Effector CD4-positive, alpha-beta T cell (primary cell): ENCODE results near the gene HMGA1.
A peak's percentile ranks its signal among the peaks of the same experiment; 100 is the strongest.

Experiments used
- DNase-seq: peaks from one replicate; pipeline ENCODE4 v3.0.0-alpha.2; 2020

Gene HMGA1

DNA sequence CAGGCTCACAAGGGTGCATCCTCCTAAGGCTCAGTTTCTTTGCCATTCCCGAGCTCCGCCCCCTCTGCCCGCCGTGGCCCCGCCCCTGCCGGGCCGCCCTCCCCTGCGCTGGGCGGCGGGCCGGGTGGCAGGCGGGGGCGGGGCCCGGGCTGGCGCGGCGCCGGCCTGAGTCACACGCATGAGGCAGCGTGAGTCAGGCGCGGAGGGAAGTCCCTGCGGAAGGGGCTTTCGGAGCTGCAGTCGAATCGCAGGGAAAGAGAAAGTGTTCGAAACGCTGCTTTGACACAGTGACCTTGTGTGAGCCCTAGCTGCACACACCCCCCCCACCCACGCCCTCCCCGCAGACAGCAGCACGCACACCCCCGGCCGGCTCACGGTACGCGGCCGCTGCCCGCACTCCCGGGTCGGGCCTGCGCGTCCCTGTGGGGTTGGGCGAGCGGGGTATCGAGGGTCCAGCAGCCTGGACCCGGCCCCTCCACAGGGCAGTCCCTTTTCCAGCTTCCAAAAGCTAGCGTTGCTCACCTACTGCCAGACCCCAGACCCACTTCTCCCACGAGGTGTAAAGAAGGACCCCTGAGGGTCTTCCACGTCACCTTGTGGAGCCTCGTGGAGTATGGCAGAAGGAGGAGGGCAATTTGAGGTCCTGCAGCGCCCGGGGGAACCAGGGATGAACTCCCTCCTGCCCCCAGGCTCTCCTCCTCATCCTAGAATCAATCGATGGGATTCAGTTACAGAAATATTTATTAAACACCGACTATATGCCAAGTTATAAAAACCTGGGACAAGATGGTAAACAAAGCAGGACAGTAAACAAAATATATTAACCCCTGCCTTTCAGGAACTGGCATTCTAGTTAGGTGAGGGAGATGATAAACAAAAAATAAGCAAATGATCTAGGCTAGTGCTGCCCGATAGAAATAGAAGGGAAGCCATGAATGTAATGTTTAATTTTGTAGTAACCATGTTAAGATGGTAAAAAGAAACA, 12.4 kb upstream of the HMGA1 start:
- peak; percentile 90 for DNase-seq

DNA sequence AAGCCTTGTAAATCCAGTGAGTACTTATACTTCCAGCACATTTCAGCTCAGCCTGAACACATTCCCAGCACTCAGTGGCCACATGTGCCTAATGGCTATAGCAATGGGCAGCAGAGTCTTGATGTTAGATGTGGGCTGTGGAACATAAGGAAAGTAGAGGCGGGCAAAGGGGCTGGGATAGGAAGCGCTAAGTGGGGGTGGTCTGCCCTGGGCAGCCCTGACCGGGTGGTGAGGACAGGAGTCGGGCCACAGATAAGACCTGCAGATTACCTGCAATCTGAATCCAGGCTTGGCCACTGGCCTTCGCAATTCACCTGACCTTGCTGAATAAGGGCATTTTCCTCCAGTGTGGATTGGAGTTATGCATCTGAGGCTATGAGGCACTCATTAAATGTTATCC, 11.1 kb upstream of the HMGA1 start:
- no peak for DNase-seq

DNA sequence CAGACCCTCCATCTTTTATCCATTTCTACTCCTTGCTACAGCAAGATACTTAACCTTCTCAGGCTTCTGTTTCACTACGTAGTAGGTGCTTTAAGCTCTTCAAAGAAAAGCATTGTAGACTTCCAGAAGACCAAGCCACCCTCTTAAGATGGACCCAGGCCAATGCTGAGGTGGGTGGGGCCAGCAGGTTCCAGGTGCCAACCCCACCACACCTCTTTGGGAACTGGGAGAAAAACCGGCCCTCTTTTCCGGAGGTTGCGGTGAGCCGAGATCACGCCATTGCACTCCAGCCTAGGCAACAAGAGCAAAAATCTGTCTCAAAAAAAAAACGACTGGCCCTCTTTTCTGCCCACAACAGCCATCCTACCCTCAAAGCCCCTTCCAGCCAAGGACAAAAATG, 10.6 kb upstream of the HMGA1 start:
- no peak for DNase-seq

DNA sequence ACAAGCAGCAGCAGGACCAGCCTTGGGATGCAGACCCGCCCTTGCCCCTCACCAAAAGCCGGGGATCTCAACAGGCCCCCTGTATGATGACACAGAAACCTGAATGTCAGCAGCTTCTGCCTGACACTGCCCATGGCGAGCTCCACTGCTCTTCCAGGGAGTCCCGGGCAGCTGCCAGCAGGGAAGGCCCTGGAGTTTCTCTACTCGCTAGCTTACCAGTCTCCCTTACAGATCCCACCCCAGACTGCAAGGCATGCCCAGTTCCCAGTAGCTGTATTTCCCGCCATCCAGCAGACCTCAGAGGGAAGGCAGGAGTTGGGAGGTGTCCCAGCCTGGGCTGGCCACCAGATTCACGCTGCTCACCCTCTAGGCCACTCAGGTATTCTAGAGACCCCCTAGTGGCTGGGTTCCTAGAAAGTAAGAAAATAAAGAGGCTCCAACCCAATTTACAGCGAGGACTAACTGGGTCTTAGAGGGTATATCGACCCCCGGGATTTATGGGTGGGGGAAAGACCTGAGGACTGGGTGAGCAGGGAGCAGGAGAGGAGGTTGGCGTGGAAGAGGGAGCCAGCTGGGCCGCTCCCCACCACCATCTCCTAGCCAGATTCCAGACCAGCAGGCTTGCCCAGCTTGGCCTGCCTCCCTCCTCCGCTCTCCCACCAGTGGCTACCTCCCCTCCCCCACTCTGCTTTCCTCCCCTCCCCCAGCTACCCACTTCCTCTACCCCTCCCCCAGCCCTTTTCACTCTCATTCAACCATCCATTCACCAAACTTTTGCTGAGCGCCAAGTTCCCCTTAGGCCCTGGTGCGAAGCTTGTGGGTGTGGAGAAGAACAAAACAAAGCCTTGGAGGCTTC, 9.7 kb upstream of the HMGA1 start:
- DNase-seq = no peak

DNA sequence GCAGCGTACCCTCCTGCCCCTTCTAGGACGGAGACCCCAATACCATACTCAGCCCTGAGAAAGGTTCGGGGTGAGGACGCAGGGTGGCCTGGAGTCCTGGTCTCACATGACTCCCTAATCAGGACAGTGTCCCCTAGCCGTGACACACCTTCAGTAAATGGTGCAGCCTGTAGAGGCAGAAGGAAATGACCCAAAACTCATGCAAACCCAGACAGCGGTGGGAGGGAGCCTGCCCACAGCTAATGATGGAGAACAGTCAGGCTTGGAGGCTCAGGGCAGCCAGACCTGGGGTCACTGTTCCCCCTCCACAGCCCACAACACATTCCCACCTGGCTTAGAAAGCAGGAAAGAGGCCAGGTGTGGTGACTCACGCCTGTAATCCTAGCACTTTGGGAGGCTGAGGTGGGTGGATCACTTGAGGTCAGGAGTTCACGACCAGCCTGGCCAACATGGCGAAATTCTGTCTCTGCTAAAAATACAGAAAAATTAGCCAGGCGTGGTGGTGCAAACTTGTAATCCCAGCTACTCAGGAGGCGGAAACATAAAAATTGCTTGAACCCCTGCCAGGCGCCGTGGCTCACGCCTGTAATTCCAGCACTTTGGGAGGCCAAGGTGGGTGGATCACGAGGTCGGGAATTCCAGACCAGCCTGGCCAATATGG, 8.8 kb upstream of the HMGA1 start:
- DNase-seq = no peak

DNA sequence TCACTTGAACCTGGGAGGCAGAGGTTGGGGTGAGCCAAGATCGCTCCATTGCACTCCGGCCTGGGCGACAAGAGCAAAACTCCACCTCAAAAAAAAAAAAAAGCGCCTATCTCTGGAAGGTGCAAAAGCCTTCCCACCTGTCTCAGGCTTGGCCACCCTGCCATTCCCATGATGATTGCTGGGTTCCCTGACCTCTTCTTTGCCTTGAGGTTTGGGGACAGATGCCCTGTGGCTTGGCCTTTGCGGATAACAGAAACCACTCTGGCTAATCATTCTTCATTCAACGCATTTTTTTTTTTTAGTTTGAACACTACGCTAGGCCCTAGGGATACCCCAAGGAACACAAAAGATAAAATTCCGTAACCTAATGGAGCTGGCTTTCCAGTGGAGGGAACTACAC, 6.8 kb upstream of the HMGA1 start:
- DNase-seq = no peak

DNA sequence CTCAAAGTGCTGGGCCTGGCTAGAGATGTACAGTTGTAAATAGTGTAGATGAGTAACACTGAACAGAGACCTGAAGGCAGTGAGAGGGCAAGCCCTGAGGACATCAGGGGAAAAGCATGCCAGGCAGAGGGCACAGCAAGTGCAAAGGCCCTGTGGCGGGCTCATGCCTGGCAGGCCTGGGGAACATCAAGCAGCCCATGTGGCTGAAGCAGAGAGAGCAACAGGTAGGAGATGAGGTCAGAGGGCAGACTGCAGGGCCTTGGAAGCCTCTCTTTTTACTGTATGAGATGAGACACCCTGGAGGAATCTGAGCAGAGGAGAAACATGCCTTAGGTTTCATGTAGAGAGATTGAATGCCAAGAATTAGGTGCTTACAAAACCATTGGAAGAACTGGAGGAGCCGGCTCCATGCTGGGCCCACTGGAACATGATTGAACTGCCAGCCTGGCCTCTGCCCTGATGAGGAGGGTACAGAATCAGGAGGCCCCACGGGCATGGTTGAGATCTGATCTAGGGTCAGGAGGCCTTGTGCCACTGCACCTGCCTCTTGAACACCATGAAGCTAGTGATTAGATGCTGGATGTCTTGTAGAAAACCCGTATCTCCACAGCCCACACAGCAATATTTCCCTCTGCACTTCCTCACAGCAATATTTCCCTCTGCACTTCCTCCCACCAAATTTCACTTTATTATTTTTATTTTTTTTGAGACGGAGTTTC, 5.9 kb upstream of the HMGA1 start:
- no peak for DNase-seq

DNA sequence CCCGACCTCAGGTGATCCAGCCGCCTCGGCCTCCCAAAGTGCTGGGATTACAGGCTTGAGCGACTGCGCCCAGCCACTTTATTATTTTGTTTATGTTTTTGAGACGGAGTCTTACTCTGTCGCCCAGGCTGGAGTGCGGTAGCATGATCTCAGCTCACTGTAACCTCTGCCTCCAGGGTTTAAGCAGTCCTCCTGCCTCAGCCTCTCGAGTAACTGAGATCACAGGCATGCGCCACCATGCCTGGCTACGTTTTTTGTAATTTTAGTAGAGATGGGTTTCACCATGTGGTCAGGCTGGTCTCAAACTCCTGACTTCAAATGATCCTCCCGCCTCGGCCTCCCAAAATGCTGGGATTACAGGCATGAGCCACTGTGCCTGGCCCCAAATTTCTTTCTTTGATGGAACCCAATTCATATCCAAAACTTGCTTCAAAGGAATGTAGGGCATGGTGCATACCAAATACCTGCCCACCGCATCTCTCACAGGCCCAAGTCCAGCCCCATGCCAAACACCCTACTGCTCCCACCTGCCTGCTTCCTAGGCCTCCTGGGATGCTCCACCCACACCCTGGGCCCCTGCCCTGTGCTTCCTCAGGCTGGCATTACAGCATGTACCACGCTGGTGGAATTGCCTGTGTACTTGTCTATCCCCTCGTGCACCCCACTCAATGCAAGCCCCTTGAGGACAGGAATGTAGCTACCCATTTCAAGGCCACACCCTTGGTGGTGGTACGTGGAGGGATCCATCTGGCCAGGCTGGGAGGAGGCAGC, 4.9 kb upstream of the HMGA1 start:
- DNase-seq = no peak

DNA sequence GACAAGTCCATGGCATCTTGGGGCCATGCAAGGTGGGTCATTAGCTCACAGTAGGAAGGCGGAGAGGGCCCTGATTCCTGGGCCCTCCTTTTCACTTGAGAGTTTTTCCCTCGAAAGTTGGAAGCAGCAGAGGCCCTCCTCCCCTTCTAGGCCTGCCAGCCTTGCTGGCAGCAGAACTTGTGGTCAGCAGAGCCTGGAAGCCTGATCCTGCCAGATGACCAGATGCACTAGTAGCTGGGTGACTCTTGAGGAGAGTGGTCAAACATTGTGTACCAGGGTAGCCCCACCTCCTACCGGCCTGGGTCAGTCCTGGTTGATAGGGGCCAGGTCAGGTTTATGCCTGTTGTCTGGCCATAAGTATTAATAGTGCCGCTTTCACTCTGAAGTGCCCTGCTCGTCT, 3.8 kb upstream of the HMGA1 start:
- no peak for DNase-seq

DNA sequence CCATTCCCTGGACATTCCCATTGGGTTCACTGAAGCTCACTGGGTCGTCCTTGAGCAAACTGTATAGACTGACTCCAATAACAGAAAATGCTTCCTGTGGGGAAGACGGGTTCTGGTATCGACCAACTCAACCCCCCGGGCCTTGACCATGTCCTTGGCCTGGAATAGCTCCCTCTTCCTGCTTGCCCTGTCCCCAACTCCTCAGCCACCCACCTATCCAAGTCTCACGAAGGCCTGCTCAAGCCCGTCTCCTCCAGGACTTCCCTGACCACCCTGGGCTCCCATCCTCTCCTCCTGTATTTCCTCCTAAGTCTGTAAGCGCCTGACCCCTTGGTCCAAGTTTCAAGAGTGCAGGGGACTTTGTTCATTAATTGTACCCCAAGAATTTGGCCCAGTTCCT, 2.8 kb upstream of the HMGA1 start:
- no peak for DNase-seq

DNA sequence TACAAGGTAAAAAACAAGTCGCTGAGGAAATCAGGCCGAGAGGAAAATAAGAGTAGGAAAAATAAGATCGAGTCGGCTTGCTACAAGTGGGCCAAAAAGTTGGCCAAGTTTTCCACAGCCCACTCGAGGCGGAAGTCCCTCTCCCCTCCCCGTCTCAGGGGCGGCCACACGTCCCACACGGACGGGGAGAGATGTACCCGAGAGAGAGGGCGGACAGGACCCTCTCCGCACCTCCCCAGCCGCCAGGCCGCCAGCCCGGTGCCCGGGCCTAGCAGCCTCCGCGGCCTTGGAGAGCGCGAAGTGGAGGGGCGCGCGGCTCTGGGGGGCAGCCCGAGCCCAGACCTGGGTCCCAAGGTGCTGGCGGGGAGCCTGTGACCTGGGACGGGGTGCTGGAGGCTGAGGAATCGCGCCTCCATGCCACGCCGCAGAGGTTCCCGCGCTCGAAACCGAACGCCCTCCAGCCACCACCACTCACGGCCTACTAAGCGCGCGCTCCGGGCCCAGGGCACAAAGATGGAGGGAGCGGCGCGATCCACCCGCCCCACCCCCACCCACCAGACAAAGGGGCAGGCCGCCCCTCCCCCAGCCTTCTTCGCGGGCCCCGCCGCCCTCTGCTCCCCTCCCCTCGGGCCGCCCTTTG, 1.9 kb upstream of the HMGA1 start:
- DNase-seq = no peak

DNA sequence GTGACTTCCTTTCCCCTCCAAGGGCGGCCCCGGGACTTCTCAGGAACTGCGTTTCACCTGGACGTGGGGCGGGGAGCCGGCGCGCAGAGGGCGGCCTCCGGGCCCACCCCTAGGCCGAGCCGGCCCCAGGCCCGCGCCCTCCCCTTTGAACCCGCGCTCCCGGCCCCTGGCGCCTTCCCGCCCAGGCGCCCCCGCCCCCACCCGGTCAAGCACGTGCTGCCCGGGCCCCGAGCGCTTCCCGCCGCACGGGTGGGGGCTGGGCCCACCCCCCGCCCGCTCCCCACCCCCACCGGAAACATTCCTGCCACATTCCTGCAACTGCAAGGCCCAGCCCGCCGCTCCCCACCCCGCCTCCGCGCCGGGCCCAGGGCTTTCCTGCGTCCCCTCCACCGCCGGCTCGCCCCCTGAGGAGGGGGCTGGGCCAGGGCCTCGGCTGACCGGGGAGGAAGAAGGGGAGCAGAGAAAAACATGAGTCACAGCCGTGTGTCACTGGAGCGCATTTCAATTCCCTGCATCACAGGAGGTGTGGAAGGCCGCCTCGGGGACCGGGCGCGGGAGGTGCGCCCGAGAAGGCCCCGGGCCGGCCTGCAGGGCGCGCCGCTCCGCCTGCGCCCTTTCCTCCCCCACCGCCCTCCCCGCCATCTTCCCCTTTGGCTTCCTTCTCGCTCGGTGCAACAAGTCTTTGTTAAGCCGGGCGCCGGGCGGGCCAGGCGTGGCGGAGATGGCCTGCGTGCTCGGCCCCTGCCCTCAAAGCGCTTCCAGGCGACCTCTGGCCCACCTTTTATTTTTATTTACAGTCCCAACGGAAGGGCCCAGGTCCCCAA, 1.2 kb upstream of the HMGA1 start:
- peak; percentile 63 for DNase-seq

DNA sequence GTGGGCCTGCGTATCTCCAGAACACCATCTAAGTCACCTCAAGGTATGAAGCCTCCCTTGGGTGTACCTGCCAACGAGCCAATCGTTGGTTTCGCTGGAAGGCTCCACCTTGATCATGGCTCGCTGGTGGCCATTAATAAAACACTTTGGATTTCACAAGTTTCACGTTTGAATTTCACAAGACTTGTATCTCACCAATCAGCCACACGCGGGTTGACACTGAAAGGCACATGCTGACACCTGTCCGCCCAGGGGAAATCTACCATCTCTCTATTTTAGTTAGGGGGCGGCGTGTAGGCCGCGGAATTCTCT, 586 bp upstream of the HMGA1 start:
- peak; percentile 54 for DNase-seq

DNA sequence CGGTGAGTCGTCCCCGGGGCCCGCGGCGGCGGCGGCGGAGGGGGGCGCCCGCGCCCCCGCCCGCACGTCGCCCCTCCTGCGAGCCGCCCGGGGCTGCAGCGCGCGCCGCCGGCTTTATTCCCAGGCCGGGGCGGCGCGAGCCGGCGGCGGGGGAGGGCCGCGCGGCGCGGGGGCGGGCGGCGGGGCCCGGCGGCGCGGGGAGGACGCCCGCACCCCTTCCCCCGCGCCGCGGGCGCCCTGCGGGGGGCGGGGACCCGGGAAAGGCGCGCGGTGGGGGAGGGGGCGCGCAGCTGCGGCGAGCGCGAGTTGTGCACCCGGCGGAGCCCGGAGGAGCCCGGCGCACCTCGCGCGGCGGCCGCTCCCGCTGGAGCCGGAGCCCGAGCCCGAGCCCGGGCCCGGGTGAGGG, 646 bp downstream of the HMGA1 start:
- DNase-seq = peak; percentile 31

DNA sequence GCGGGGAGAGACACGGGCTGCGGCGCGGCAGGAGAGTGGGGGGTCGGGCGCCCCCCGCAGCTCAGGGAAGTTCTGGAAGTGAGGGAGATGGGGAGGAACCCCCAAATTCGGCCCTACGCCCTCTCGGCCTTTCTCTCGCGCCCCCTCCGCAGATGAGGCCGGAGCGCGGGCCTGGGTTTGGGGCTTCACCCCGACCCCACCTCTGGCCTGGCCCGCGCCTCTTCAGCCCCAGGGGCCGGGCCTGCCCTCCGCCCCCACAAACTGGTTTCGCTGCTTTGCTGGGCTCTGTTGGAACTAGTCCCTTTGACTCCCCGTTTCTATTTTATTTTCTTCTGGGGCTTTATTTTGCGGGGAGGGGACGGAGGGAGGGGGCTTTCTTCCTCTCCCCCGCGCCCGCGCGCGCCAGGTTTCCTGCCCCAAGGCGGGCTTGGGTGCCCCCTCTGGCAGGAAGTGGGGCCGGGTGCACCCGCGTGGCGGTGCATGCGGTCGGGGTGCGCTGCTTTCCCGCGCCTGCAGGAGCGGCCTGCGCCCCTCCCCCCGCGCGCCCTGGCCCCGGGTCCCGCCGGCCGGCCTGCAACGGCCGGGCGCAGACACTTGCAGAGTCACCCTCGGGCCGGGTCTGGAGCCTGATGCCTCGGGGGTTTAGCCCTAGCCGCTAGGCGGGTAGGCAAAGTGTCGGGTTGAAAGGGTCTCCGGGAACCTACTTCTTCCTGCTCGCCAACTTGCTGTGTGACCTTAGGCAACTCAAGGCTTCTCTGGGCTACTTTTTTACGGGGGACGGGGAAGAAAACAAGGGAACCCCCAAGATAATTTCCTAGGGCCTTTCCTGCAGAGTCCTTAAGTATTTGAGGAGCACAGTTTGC, 1.3 kb downstream of the HMGA1 start:
- peak; percentile 63 for DNase-seq

DNA sequence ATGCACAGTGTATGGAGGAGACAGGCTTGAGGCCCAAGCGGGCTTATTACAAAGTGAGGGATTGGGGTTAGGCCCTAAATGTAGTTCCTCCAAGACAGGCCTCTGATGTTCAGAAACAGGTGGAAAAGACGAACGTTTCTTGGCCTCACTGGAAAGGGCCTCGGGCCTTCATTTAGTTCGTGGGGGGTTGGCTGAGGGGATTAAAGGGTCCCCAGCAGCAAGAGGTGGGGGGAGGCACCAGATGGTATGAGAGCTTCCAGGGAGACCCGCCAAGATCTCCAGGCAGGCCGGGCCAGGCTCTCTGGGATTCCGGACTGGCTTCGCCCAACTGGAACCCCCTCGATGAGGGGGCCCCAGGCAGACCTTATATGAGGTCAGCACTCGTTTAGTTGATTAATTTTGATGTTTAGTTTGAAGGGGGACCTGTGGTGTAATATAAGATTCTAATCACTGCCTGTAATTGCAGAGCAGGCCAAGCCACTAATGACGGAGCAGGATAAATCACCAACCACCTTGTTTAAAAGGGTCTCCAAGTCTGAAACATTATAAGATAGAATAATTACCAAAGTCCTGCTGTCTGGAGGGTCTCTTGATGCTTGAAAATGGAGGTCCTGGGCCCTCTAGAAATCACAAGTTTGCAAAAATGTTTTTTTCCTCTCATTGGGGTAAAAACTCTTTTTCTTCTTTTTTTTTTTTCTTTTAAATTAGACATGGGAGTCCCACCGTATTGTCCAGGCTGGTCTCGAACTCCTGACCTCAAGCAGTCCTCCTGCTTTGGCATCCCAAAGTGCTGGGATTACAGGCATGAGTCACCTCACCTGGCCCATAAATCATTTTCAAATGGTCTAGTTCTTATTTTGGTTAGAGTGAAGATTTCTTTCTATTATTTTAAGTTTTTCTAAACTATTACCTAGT, 2.2 kb downstream of the HMGA1 start:
- DNase-seq = no peak

DNA sequence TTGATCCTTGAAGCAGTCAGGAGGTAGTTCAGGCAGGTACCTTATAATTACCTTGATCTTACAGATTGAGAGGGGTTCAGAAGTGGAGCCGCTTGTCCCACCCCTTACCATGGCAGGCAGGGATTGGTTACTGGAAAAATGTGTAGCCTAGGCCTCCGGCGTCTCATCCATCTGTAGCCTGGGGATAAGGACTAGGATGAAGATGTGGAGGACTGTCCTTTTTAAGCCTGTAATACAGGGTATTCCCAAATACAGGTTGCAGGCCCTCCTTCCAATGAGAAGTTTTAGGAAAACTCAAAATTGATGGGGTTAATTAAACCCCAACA, 2.8 kb downstream of the HMGA1 start:
- DNase-seq = no peak

DNA sequence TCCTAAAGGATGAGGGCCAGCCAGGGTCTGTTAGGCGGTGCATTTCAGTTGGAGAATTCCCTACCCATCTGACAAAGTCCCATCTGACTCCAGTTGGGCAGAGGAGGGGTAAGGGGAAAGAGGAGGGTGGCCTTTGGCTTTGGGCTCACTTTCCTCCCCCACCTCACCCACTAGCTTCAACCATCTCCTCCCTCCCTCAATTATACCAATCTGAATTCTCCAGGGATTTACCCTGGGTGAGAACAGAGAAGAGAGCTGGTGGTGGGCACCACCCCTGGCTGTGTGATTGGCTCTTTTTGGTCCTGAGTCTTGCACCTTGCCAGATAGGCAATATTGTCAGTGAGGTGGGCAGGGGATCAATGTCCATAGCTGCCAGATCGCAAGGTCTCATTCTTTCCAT, 3.2 kb downstream of the HMGA1 start:
- no peak for DNase-seq
